ENCODE data around the gene FGF23.

DNA sequence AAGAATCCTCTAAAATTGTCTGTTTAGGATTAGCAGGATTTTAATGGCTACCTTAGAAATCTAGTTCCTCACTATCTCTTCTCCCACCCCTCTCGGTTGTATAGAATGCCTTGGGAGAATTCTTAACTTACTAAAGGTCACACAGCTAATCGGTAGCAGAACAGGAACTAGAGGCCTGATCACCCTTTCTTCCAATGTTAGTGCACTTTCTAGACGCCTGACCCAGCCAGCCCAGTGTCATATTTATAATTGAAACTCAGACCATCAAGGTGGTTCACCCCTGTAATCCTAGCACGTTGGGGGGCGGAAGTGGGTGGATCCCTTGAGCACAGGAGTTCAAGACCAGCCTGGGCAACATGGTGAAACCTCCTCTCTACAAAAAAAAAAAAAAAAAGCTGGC is 56.8 kb downstream of the FGF23 start:
- no peak for TF ChIP-seq EZH2 (IDR thresholded peaks at IDR 0.05; ENCODE audit: borderline replicate concordance, low read depth, low read length, poor library complexity, severe bottlenecking)
- TF ChIP-seq, protein P1, sequence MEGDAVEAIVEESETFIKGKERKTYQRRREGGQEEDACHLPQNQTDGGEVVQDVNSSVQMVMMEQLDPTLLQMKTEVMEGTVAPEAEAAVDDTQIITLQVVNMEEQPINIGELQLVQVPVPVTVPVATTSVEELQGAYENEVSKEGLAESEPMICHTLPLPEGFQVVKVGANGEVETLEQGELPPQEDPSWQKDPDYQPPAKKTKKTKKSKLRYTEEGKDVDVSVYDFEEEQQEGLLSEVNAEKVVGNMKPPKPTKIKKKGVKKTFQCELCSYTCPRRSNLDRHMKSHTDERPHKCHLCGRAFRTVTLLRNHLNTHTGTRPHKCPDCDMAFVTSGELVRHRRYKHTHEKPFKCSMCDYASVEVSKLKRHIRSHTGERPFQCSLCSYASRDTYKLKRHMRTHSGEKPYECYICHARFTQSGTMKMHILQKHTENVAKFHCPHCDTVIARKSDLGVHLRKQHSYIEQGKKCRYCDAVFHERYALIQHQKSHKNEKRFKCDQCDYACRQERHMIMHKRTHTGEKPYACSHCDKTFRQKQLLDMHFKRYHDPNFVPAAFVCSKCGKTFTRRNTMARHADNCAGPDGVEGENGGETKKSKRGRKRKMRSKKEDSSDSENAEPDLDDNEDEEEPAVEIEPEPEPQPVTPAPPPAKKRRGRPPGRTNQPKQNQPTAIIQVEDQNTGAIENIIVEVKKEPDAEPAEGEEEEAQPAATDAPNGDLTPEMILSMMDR (conservative IDR thresholded peaks at IDR 0.05; ENCODE audit: low read depth, low read length) = no peak

Measured in A673 (cell line).